ENCODE data around the gene PTPRG. TPM values are rescaled to one million over a fixed set of nuclear protein-coding genes. Genes with fewer than 3 reads are reported as not detected.

The PTPRG gene
- total and polyA plus RNA-seq, 2 of the 13 experiments (the other 11 are each of a cell fraction or from before 2014, with no cell fraction given): 8.0 to 25.3 TPM

- TF ChIP-seq CSRNP1 (CRISPR knock-in tag; IDR thresholded peaks at IDR 0.05) (no peak), NPAS2 (CRISPR knock-in tag; IDR thresholded peaks at IDR 0.05; ENCODE audit: borderline replicate concordance) (no peak), ZNF260 (CRISPR knock-in tag; IDR thresholded peaks at IDR 0.05; ENCODE audit: borderline replicate concordance, low read depth) (no peak), ZNF263 (CRISPR knock-in tag; IDR thresholded peaks at IDR 0.05) (no peak), CREB1 (IDR thresholded peaks at IDR 0.05) (no peak), CREB1 (CRISPR knock-in tag; IDR thresholded peaks at IDR 0.05) (no peak), ZNF597 (CRISPR knock-in tag; IDR thresholded peaks at IDR 0.05) (no peak), ZIK1 (CRISPR knock-in tag; IDR thresholded peaks at IDR 0.05; ENCODE audit: borderline replicate concordance, low read depth) (no peak), CREBL2 (CRISPR knock-in tag; IDR thresholded peaks at IDR 0.05; ENCODE audit: borderline replicate concordance) (no peak), KAT7 (CRISPR knock-in tag; IDR thresholded peaks at IDR 0.05; ENCODE audit: borderline replicate concordance) (no peak), HIVEP1 (CRISPR knock-in tag; IDR thresholded peaks at IDR 0.05) (no peak), ONECUT2 (CRISPR knock-in tag; IDR thresholded peaks at IDR 0.05) (no peak), BCL6 (CRISPR knock-in tag; IDR thresholded peaks at IDR 0.05) (no peak), PCBP2 (optimal IDR thresholded peaks at IDR 0.05; ENCODE audit: low read depth, low read length, poor library complexity, severe bottlenecking) (no peak), EHMT2 (IDR thresholded peaks at IDR 0.05; ENCODE audit: borderline replicate concordance, low read depth, low read length) (no peak; the same call in 1 of the 2 replicates), EEA1 (CRISPR knock-in tag; IDR thresholded peaks at IDR 0.05; ENCODE audit: borderline replicate concordance) (no peak), ZNF770 (CRISPR knock-in tag; IDR thresholded peaks at IDR 0.05) (no peak), ATF3 (CRISPR knock-in tag; IDR thresholded peaks at IDR 0.05) (no peak), ZBTB33 (CRISPR knock-in tag; IDR thresholded peaks at IDR 0.05) (no peak), SETDB1 (CRISPR knock-in tag; IDR thresholded peaks at IDR 0.05; ENCODE audit: borderline replicate concordance) (no peak), ZBTB7B (CRISPR knock-in tag; IDR thresholded peaks at IDR 0.05) (no peak)
Observed at GRCh38 chr3:62057339-62058047, 496.1 kb downstream of the PTPRG start (continued).

All from HepG2 (cell line).